ENCODE results near the gene TPRX2.

DNA sequence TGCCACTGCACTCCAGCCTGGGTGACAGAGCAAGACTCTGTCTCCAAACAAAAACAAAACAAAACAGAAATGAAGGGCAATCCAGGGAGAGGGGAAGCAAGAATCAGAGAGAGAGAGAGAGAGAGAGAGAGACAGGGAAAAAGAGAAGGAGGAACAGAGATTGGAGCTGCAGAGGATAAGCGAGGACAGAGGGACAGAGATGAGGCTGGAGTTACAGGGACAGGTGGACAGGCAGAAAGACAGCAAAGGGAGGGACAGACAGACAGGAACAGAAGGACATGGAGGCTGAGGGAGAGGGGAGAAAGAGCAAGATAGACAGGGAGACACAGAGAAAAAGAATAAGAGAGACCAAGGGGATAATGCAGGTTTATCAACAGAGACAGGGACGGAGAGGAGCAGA lies 38.6 kb upstream of the TPRX2 start:
- TF ChIP-seq, protein P1, sequence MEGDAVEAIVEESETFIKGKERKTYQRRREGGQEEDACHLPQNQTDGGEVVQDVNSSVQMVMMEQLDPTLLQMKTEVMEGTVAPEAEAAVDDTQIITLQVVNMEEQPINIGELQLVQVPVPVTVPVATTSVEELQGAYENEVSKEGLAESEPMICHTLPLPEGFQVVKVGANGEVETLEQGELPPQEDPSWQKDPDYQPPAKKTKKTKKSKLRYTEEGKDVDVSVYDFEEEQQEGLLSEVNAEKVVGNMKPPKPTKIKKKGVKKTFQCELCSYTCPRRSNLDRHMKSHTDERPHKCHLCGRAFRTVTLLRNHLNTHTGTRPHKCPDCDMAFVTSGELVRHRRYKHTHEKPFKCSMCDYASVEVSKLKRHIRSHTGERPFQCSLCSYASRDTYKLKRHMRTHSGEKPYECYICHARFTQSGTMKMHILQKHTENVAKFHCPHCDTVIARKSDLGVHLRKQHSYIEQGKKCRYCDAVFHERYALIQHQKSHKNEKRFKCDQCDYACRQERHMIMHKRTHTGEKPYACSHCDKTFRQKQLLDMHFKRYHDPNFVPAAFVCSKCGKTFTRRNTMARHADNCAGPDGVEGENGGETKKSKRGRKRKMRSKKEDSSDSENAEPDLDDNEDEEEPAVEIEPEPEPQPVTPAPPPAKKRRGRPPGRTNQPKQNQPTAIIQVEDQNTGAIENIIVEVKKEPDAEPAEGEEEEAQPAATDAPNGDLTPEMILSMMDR (IDR thresholded peaks at IDR 0.05 in 4 of 5, conservative IDR thresholded peaks at IDR 0.05 in 1 of 5) = no peak
- TF ChIP-seq POLR2A (IDR thresholded peaks at IDR 0.05) = no peak

Data from gastrocnemius medialis (tissue), 4 donors.